ENCODE measurements around the gene PPP2R5A.

- TF ChIP-seq CTCF (IDR thresholded peaks at IDR 0.05) (no peak), EP300 (IDR thresholded peaks at IDR 0.05; ENCODE audit: low read depth) (no peak), POLR2AphosphoS5 (IDR thresholded peaks at IDR 0.05) (no peak)
These were observed 81.7 kb downstream of the PPP2R5A start for GRCh38 chr1:212366901-212367300.
